ENCODE data around the gene ITSN2.

DNA sequence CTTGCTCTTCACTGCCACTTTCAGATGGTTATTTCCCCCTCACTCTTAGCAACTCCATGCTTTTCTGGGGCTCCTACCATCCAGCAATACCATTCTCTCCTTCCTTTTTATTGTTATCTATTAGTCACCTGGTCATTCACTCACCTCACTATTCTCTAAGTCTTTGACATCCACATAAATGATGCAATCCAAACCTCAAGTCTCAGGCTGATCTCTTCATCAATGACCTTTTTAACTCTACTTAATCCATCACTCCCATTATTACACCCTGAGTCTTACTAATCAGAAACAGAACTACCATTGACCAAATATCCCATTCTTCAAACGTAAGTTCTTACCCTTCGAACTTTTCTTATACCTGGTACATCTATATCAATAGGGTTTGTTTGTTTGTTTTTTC is 79.7 kb downstream of the ITSN2 start:
- TF ChIP-seq, protein P1, sequence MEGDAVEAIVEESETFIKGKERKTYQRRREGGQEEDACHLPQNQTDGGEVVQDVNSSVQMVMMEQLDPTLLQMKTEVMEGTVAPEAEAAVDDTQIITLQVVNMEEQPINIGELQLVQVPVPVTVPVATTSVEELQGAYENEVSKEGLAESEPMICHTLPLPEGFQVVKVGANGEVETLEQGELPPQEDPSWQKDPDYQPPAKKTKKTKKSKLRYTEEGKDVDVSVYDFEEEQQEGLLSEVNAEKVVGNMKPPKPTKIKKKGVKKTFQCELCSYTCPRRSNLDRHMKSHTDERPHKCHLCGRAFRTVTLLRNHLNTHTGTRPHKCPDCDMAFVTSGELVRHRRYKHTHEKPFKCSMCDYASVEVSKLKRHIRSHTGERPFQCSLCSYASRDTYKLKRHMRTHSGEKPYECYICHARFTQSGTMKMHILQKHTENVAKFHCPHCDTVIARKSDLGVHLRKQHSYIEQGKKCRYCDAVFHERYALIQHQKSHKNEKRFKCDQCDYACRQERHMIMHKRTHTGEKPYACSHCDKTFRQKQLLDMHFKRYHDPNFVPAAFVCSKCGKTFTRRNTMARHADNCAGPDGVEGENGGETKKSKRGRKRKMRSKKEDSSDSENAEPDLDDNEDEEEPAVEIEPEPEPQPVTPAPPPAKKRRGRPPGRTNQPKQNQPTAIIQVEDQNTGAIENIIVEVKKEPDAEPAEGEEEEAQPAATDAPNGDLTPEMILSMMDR (IDR thresholded peaks at IDR 0.05): no peak
- TF ChIP-seq POLR2AphosphoS5 (IDR thresholded peaks at IDR 0.05) (no peak), POLR2A (IDR thresholded peaks at IDR 0.05) (no peak)
